ENCODE results near the gene USO1. TPM values are rescaled to one million over a fixed set of nuclear protein-coding genes. Genes with fewer than 3 reads are reported as not detected.

The USO1 gene
- total RNA-seq, 1 experiment from 2014 or later = 110 TPM

DNA sequence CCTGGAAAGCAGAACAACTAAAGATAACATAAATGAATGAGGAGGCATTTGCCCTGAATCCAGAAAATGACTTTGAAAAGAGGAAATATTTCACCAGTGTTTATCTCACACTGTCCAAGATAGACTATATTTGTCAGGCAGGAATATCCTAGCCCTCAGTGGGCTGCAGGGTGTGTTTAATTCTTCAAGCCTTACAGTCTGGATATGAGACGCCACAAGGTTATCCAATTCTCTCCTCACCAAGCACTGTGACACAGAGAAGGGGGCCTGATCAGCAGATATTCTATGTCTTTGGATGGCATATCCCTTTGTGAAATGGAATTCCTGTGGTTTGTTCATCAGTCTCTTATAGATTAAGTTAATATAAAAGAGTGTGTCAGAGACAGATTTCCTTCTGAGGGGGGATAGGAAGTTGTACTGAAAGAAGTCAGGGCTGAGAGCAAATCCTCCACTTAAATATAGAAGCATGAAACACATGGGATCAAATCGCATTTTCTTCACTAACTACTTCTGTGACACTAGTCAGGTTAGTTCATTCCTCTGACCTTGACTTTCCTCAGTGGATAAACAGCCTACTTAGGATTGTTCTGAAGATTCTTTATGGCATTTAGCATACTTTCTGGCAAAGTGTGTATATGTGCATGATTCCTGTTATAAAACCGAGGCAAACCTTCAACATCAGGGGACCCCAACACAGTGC is 44.4 kb upstream of the USO1 start:
- Histone ChIP-seq H3T11ph (ENCODE audit: low read length) (no peak overlapping the region), H3K18ac (ENCODE audit: insufficient read length, low read depth, low read length) (no peak overlapping the region), H3K23ac (ENCODE audit: insufficient read length, low read depth, low read length) (no peak overlapping the region), H4K20me1 (ENCODE audit: control insufficient read depth, insufficient read depth, insufficient read length) (no peaks in the 10 kb centered on the region), H2BK5ac (ENCODE audit: insufficient read length, low read length) (no peak overlapping the region), H3K56ac (ENCODE audit: insufficient read length, low read depth, low read length) (no peak overlapping the region), H3K4me1 (ENCODE audit: insufficient read depth, low read length) (no peaks in the 10 kb centered on the region), H3K4me2 (ENCODE audit: insufficient read depth, insufficient read length, low read length) (no peak overlapping the region), H3K79me1 (ENCODE audit: insufficient read depth, low read depth, low read length, poor library complexity, severe bottlenecking) (no peaks in the 10 kb centered on the region), H2BK20ac (ENCODE audit: low read depth, low read length, poor library complexity, severe bottlenecking) (no peak overlapping the region), H4K91ac (ENCODE audit: insufficient read length, low read depth, low read length) (no peak overlapping the region), H4K8ac (replicated peaks; ENCODE audit: insufficient read length, low read depth, low read length) (no peak overlapping the region), H3K4ac (ENCODE audit: low read depth, low read length) (no peak overlapping the region), H2BK15ac (ENCODE audit: low read depth, low read length) (no peak overlapping the region), H2AFZ (ENCODE audit: low read length) (no peak overlapping the region), H2BK120ac (ENCODE audit: low read depth, low read length, poor library complexity, severe bottlenecking) (no peak overlapping the region), H3K79me2 (ENCODE audit: insufficient read depth, low read length) (peaks cover 10% of the 10 kb centered on the region; the same call in 1 of the 2 replicates), H2AK5ac (ENCODE audit: insufficient read length, low read length) (no peak overlapping the region), H4K5ac (ENCODE audit: insufficient read length, low read depth, low read length) (no peak overlapping the region), H3K27ac (ENCODE audit: insufficient read length, low read depth, low read length) (no peak overlapping the region), H2BK12ac (ENCODE audit: insufficient read length, low read depth, low read length) (no peak overlapping the region), H3K14ac (ENCODE audit: insufficient read depth, low read length) (no peak overlapping the region), H3K23me2 (ENCODE audit: insufficient read length, low read depth, low read length, poor library complexity, severe bottlenecking) (no peaks in the 10 kb centered on the region), H3K27me3 (ENCODE audit: insufficient read depth, low read length) (no peaks in the 10 kb centered on the region), H3K9me3 (ENCODE audit: control insufficient read depth, low read depth, low read length) (no peaks in the 10 kb centered on the region), H3K9ac (ENCODE audit: extremely low read depth, insufficient read length, low read length) (no peak overlapping the region)
- Mint-ChIP-seq H3K27ac (peak overlapping the region in 2 of 3 experiments; percentile 24 to 63; a peak in 3 of 7 replicates), H3K4me3 (no peak overlapping the region), H3K4me1 (peaks cover 7 to 24% of the 10 kb centered on the region in 2 experiments), H3K36me3 (ENCODE audit: insufficient read depth in 1 of 3, low read depth in 3 of 3) (peaks cover 11 to 28% (median 22%) of the 10 kb centered on the region in 3 experiments; a peak in 5 of 7 replicates), H3K9me3 (no peaks in the 10 kb centered on the region), H3K27me3 (ENCODE audit: low read depth) (no peaks in the 10 kb centered on the region)
- TF ChIP-seq, protein P1, sequence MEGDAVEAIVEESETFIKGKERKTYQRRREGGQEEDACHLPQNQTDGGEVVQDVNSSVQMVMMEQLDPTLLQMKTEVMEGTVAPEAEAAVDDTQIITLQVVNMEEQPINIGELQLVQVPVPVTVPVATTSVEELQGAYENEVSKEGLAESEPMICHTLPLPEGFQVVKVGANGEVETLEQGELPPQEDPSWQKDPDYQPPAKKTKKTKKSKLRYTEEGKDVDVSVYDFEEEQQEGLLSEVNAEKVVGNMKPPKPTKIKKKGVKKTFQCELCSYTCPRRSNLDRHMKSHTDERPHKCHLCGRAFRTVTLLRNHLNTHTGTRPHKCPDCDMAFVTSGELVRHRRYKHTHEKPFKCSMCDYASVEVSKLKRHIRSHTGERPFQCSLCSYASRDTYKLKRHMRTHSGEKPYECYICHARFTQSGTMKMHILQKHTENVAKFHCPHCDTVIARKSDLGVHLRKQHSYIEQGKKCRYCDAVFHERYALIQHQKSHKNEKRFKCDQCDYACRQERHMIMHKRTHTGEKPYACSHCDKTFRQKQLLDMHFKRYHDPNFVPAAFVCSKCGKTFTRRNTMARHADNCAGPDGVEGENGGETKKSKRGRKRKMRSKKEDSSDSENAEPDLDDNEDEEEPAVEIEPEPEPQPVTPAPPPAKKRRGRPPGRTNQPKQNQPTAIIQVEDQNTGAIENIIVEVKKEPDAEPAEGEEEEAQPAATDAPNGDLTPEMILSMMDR (conservative IDR thresholded peaks at IDR 0.05) = no peak
- no CpG with 5 or more reads among the region's 3 CpGs for WGBS (ENCODE audit: extremely low coverage, insufficient read length, low lambda C conversion rate)
- DNase-seq = no peak

Measured in H9 (cell line).